GM21737 (cell line): Measurements from ENCODE around the gene MICAL3.
A peak's percentile ranks its signal among the peaks of the same experiment; 100 is the strongest.

Source experiments
- ATAC-seq: cut with Tn5 transposase; IDR thresholded peaks from one replicate; pipeline ENCODE4 v1.9.1; 2021; ENCODE audit warnings: mild to moderate bottlenecking, moderate library complexity; ENCODE audit not compliant: unreplicated experiment

Gene MICAL3

GRCh38 chr22:17978027-17978426 is 46.3 kb downstream of the MICAL3 start:
- ATAC-seq = no peak

GRCh38 chr22:17977371-17977770 is 47.0 kb downstream of the MICAL3 start:
- no peak for ATAC-seq

- no peak for ATAC-seq
Observed at GRCh38 chr22:17976121-17976520, 48.2 kb downstream of the MICAL3 start.

GRCh38 chr22:17974703-17975372 is 49.5 kb downstream of the MICAL3 start:
- no peak for ATAC-seq

- no peak for ATAC-seq
Observed at GRCh38 chr22:17974087-17974486, 50.3 kb downstream of the MICAL3 start.

GRCh38 chr22:17973217-17973616 is 51.1 kb downstream of the MICAL3 start:
- ATAC-seq = no peak

- no peak for ATAC-seq
Observed at GRCh38 chr22:17972385-17973191, 51.8 kb downstream of the MICAL3 start.

GRCh38 chr22:17971711-17972110 is 52.6 kb downstream of the MICAL3 start:
- no peak for ATAC-seq

- ATAC-seq = no peak
Observed at GRCh38 chr22:17970201-17970708, 54.1 kb downstream of the MICAL3 start.

GRCh38 chr22:17969701-17970113 is 54.7 kb downstream of the MICAL3 start:
- no peak for ATAC-seq

- ATAC-seq = no peak
Observed at GRCh38 chr22:17968126-17968525, 56.2 kb downstream of the MICAL3 start.

GRCh38 chr22:17966403-17966717 is 58.0 kb downstream of the MICAL3 start:
- ATAC-seq = no peak

- no peak for ATAC-seq
Observed at GRCh38 chr22:17965538-17966402, 58.6 kb downstream of the MICAL3 start.

GRCh38 chr22:17964643-17965042 is 59.7 kb downstream of the MICAL3 start:
- ATAC-seq = peak; percentile 78

GRCh38 chr22:17964156-17964555 is 60.2 kb downstream of the MICAL3 start:
- ATAC-seq = peak; percentile 28

GRCh38 chr22:17963015-17963414 is 61.3 kb downstream of the MICAL3 start:
- ATAC-seq = no peak

GRCh38 chr22:17962168-17962567 is 62.2 kb downstream of the MICAL3 start:
- no peak for ATAC-seq

- ATAC-seq = no peak
Observed at GRCh38 chr22:17961446-17961729, 63.0 kb downstream of the MICAL3 start.

- ATAC-seq = no peak
Observed at GRCh38 chr22:17960695-17961445, 63.5 kb downstream of the MICAL3 start.

GRCh38 chr22:17960011-17960410 is 64.3 kb downstream of the MICAL3 start:
- no peak for ATAC-seq

GRCh38 chr22:17958166-17958565 is 66.2 kb downstream of the MICAL3 start:
- ATAC-seq = no peak
